ENCODE measurements around the gene AGAP1. TPM values are rescaled to one million over a fixed set of nuclear protein-coding genes. Genes with fewer than 3 reads are reported as not detected.
A peak's percentile ranks its signal among the peaks of the same experiment; 100 is the strongest.

The AGAP1 gene
- total RNA-seq, 1 donor from 2014 or later, result 23.5 TPM

DNA sequence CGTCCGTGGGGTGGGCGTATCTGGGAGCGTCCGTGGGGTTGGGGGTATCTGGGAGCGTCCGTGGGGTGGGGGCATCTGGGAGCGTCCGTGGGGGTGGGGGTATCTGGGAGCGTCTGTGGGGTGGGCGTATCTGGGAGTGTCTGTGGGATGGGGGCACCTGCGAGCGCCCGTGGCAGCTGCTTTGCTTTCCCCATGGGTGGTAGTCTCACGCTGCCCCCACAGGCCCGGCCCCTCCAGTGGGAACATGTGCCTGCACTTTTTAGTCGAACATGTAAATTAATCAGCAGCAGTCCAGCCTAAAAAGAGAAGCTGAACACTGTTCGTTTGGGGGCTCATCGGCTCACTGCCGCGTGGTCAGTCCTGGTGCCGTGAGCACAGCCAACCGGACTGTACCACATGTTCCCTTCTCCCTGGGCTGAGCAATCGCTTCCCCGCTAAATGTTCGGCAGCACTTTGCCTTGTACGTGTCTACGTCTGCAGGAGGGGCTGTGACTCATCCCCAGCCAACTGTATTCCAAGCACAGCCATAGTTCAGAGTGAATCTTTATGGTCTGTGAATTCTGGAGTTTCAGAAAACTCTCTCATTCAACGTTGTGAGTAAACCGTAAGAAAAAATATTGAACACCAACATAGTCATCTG lies 271.5 kb downstream of the AGAP1 start:
- ATAC-seq (no peak), DNase-seq (ENCODE audit: missing footprints) (peak; percentile 50)
- intact Hi-C loops (cut with DNase I), result no loop called here

DNA sequence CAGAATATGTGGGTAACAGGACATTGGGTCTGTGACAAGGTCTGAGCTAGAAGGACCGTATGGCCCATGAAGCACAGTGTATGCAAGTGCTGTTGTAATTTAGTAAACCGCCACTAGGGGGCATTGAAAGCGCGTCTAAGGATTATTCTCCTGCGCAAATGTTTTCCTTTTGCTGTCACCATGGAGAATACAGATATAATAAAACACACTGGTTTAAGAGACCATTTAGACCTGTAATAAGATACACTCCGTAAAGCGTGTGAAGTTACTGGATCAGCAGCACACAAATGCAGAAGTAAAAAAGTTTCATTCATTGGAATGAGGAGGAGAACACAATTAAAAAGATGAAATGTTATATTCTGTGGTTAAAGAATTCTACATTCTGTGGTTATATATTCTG lies 272.4 kb downstream of the AGAP1 start:
- intact Hi-C loops (cut with DNase I), result no loop called here
- DNase-seq (ENCODE audit: missing footprints) (no peak), ATAC-seq (peak; percentile 90)

DNA sequence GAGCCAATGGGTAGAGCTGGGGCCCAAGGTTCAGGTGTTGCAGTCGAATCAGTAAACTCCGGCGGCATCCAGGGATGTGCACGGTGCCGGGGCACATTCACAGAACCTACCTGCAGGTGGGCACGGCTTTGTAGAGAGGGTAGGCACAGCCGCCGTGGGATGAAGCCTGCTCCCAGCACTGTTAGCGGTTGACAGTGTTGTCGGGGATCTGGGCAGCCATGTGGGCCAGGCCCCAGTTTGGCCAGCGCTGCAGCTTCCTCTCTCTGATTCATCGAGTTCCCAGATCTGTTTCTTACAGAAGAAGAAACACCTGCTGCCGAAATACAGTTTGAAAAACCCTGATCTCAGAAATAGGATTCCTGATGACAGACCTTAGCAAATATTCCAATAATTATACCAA lies 274.8 kb downstream of the AGAP1 start:
- peak; percentile 32 for DNase-seq (ENCODE audit: missing footprints)
- no peak for ATAC-seq
- intact Hi-C loops (cut with DNase I), result no loop called here

DNA sequence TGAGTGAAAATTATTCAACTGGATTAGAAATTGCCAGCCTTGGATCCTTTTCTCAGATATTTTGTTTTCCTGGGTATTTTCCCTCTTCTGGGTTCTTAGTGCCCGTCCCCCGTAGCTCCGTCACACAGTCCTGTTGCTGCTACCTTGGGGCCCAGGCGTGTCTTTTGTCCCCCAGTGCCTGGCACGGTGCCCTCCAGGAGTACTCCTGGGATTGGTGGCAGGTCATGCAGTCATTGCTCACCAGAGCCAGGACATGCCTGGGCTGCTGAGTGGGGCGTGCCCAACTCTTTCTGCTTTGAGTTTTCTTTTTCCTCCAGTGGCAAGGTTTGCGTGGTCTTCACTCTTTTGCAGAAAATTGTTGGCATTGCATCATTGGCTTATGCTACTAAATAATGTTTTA lies 275.2 kb downstream of the AGAP1 start:
- DNase-seq (ENCODE audit: missing footprints), result no peak
- intact Hi-C loops (cut with DNase I), result no loop called here
- ATAC-seq, result no peak

DNA sequence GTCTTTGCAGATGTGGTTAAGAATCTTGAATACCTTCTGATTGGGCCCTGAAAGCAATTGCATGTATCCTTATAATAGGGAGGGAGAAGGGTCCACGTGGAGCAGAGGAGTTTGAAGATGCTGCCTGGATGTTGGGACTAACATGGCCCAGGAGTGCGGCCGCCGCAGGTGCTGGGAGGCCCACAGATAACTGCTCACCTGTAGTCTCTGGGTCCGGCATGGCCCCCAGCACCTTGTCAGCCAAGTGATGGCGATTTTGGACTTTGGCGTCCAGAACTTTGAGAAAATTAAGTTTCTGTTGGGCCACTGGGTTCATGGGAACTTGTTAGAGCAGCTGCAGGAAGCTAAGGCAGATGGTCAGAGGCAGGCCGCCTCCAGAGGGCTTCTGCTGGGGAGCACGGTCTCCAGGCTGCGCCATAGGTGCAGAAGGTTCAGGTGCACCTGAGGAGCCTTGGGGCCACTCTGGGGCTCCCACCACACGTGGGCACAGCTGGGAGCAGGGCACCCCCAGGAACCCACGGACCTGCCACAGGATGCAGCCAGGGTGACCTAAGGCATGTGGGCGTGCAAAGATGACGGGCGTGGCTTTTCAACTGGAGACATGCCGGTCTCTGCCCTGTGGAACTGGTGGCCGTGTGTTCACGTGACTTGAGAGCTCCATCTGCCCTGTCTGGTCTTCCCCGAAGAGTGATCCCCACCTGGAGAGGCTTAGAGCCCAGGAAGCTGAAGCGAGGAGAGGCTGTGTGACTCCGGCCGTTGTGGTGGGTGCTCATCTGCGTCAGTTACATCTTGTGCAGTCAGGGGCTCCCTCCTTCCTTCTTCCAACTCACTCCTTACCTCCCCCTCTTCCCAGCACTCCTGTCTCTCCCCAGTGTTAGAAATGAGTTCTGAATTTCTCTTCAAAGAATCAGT lies 277.3 kb downstream of the AGAP1 start:
- DNase-seq (ENCODE audit: missing footprints) (no peak), ATAC-seq (no peak)
- intact Hi-C loops (cut with DNase I), result loop anchor here (10.0 kb wide), 1 partner anchor 1294 kb away; no protein-coding TSS in a partner anchor

DNA sequence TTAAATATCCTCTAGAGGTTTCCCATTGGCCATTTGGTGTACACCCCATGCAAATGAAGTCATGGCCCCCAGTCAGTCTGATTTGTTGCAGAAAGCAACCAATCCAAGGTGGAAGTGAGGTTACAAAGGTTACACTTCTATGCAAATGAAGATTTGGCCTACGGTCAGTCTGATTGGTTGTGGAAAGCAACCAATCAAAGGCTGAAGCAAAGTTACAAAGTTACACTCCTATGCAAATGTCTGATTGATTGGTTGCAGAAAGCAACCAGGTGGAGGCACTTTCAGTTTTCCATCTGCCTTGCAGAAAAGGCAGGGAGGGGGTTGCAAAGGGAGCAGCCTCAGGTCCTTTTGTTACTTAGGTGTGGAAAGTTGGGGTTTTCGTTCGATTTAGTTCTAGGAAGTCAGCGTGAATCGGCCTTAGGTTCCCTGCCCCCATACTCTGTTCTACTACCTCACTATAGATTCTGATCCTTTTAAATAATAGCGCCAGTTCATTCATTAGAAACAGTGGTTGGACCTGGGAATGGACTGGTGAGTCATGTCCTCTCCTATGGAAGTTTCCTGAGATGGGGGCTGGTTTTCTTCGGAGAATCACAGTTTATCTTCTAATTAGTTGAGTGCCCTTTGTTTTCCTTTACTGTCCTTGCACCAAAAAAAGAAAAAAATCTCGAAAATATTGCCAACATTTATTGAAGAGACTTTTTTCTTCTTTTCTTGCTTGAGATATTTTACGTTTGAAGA lies 279.5 kb downstream of the AGAP1 start:
- DNase-seq (ENCODE audit: missing footprints), result no peak
- intact Hi-C loops (cut with DNase I), result loop anchor here (10.0 kb wide), 1 partner anchor 1291 kb away; no protein-coding TSS in a partner anchor
- ATAC-seq, result no peak

DNA sequence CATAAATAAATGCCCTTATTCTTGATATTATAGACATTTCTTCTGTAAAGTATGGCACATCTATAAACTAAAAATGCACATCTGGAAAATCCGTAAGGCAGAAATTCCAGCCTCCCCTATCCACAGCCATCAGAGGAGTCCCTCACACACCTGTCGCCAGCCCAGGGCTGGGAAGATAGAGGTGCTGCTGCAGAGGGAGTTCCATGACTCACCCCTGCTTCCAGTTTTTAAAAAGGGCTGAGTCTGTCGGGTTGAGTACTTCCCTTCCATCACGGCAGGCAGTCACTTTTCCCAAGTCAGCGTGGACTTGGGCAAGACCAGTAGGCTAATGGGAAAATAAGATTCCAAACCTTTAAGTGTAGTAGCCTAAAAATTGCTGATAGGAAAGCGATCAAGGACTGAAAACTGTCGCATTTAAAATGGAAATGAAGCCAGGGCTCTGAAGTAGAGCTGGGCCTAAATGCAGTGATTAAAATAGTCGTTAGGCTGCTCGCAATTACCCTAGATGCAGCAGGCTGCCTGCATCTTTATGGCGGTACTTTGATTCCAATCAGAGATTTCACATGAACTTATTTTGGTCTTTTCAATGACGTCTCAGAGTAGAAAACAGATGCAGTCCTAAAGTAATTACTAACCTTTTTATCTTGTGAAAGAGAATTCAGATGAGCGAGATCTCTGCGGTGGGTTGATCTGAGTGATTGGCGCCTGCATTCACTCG lies 280.5 kb downstream of the AGAP1 start:
- no peak for ATAC-seq
- DNase-seq (ENCODE audit: missing footprints), result no peak
- intact Hi-C loops (cut with DNase I), result loop anchor here (10.0 kb wide), 1 partner anchor 1290 kb away; no protein-coding TSS in a partner anchor

DNA sequence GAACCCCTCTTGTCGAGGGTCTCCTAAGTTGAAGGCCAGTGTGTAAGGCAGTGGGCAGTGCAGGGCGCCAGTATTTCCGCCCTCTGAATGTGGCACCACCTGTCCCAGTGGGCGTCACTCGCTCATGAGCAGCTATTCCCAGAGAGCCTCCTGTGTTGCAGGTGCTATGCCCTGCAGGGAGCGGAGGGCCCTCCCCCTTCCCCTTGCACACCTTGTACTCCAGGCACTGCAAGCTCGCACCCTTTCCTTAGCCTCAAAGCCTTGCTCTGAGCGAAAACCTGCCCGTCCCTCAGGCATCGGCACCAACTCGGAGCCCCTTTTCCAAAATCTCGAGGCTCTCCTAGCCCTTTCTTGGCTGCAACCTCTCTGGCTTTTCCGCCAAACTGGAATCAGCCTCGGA lies 282.7 kb downstream of the AGAP1 start:
- intact Hi-C loops (cut with DNase I), result loop anchor here (10.0 kb wide), 1 partner anchor 1288 kb away; no protein-coding TSS in a partner anchor
- ATAC-seq (no peak), DNase-seq (ENCODE audit: missing footprints) (no peak)

DNA sequence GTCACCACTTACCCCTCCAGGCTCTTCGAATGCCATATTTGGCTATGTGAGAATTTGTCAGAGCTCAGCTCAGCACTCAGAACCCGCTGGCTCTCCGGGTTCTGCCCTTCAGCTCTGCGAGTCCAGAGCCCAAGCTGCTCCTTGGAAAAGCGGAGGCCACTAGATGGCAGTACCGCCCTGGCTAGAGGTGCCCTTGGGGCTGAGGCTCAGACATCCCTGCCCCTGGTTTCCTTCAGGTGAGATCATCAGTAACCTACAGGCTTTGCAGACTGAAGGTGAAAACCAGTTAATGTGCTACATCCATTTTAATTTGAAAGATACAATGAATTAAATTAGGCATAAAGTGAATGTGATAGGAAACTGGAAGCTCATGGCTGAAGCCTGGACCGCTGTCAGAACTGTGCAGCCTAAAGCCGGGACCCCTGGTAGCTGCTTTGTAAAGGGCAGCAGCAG lies 285.6 kb downstream of the AGAP1 start:
- ATAC-seq, result peak; percentile 75
- no peak for DNase-seq (ENCODE audit: missing footprints)
- intact Hi-C loops (cut with DNase I), result loop anchor here (2.0 to 10.0 kb wide), 2 partner anchors 399 to 1285 kb away; no protein-coding TSS in a partner anchor

DNA sequence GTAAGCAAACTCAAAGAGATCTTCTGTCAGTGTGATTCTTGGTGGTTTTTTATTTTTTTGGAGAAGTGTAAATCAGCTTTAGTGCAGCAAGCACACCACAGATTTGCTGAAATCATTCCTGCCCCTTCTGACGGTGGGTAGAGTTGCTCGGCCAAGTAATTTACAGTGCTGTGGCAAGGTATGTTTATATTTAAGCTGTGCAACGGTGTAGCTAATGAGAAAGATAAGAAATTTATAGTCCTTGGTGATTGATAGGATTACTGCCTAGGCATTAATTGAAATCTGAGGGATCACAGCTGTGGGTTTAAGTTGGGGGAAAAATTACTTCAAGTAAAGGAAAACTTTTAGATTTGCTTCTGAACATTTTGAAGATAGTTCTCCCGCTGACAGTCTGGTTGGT lies 286.6 kb downstream of the AGAP1 start:
- no peak for ATAC-seq
- DNase-seq (ENCODE audit: missing footprints), result no peak
- intact Hi-C loops (cut with DNase I), result no loop called here

DNA sequence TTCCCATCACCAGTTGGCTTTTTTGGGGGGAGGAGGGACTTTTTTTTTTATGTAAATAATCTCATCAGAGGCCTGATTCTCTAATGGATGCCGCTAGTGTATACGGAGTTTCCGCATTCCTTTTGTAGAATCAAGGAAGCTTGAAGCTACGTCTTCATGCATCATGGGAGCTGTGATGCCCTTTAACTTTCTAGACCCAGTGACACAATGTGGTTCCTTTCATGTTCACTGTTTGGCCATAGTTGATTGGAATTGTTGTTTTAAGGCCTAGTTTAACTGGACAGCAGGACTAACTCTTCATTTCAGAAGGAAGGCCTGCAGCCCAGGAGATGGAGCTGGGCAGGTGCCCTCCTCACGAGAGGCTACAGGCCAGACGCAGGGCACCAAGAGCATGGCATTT lies 287.9 kb downstream of the AGAP1 start:
- DNase-seq (ENCODE audit: missing footprints), result no peak
- intact Hi-C loops (cut with DNase I), result no loop called here
- ATAC-seq, result no peak

DNA sequence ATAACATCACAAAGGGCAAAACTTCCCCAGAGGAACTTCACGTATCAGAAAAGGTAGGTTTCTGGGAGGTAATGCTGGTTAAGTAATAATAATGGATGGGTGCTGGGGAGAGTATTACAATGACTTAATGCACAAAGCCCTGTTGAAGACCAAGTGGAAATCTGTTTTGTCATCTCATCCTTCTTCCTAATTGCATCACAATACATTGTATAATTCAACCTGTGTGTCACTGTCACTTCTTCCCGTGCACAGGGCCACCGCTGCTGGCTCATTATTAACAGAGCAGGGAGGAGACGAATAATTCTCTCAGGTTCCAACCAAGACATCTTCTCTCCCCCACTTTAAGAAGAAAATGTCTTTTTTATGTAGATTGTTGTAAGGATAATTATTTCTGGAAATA lies 290.9 kb downstream of the AGAP1 start:
- intact Hi-C loops (cut with DNase I), result no loop called here
- no peak for ATAC-seq
- no peak for DNase-seq (ENCODE audit: missing footprints)

DNA sequence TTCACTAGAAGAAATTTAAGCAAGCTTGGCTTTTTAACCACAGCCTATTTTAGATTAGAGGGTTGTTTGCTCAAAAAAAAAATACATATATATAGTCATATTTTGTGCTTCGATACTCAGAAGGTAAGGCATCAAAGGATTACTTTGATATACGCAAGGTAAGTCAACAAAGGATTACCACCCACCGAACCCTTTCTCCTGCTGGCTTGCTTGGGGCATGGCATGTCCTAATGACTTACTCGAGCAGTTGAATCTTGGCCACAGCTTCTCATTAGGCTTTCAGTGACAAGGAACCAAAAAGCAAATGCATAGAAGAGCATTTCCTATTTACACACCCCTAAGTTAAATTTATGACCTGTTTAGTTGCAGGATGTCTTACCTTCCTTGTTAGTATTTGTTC lies 295.7 kb downstream of the AGAP1 start:
- intact Hi-C loops (cut with DNase I), result no loop called here
- DNase-seq (ENCODE audit: missing footprints) (no peak), ATAC-seq (no peak)

DNA sequence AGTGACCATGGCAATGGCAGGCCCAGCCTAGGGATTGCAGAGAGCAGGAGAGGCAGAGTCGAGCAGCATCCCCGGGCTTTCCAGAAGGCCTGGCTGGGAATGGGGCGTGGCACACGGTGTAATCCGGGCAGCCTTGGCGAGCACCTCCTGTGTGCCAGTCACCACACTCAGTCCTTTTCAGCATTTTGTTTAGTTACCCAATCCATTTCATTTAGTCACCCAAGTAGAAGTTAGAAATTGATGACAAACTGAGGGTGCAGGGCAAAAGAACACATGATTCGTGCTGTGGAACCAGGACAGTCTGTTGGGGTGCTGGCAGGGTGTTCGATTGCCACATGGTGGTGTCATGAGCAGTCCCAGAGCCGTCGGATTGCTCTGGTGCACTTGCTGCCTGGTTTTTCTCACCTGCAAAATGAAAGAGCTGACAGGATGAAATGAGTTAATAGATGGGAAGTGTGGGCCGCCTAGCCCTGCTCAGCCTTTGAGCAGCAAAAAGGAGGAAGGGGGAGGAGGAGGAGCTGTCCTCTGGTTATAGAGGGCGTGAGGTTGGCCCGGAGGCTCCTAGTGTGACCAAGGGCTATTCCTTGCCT lies 299.4 kb downstream of the AGAP1 start:
- no peak for DNase-seq (ENCODE audit: missing footprints)
- ATAC-seq, result peak; percentile 85
- intact Hi-C loops (cut with DNase I), result no loop called here

DNA sequence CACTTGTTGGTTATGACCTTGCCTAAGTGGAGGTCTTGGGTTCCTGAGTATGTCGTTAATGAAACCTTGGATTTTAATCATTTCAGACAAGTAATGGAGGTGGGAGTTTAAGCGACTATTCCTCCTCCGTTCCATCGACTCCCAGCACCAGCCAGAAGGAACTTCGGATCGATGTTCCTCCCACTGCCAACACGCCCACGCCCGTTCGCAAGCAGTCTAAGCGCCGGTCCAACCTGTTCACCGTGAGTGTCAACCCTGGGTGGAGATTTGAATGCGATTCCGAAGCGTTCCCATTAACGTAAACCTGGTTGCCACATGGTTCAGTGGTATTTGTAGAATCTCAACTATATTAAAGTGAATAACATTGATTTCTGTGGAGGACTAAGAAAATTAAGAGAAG lies 305.4 kb downstream of the AGAP1 start:
- intact Hi-C loops (cut with DNase I), result no loop called here
- ATAC-seq, result no peak
- DNase-seq (ENCODE audit: missing footprints), result no peak

DNA sequence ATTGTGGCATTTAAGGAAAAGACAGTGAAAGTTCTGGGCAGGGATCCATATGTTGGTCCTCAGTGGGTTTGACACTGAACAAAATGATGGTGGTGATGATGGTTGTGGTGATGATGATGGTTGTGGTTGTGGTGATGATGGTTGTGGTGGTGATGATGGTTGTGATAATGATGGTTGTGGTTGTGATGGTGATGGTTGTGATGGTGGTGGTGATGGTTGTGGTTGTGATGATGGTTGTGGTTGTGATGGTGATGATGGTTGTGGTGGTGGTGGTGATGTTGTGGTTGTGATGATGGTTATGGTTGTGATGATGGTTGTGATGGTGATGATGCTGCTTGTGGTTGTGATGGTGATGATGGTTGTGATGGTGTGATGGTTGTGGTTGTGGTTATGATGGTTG lies 308.7 kb downstream of the AGAP1 start:
- intact Hi-C loops (cut with DNase I), result no loop called here
- DNase-seq (ENCODE audit: missing footprints) (no peak), ATAC-seq (no peak)

DNA sequence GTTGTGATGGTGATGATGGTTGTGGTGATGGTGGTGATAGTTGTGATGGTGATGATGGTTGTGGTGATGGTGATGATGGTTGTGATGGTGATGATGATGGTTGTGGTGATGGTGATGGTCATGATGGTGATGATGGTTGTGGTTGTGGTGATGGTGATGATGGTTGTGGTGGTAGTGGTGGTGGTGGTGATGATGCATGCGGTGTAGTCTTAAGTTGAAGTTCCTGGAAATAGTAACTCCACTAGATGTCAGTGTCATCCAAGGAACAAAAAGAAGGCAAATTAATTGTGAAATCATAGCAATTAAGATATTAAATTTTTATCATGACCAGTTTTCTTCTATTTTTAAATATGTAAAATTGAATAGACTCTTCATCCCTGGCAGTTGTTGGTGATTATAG lies 309.2 kb downstream of the AGAP1 start:
- DNase-seq (ENCODE audit: missing footprints), result no peak
- intact Hi-C loops (cut with DNase I), result no loop called here
- no peak for ATAC-seq

DNA sequence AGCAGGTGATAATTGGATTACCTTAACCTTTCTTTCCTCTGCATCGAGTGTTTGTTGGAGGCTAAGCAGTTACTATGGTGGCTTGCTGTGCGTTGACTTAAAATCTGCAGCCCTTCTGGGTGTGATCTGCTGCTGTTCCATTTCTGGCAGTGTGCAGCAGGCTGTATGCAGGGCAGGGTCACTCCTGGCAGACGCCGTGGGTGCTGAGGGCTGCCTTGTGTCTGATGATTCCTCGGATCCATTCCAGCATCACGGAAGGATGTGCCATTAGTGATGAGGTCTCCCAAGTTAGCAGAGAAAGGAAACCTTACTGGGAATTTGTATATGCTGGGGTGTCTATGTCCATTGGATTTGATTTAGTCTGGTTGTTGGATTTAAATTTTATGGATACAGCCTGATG lies 310.8 kb downstream of the AGAP1 start:
- no peak for ATAC-seq
- intact Hi-C loops (cut with DNase I), result no loop called here

More for the DNA sequence above, 310.8 kb downstream of the AGAP1 start:
- DNase-seq (ENCODE audit: missing footprints), result no peak

Measured in Right ventricle myocardium inferior (tissue), 1 donor.